GM18873 (cell line): ENCODE data around the gene IFNAR2.
A peak's percentile ranks its signal among the peaks of the same experiment; 100 is the strongest.

ENCODE experiments used
- ATAC-seq: cut with Tn5 transposase; IDR thresholded peaks from one replicate; pipeline ENCODE4 v1.9.1; 2021; ENCODE audit warnings: mild to moderate bottlenecking, moderate library complexity, moderate number of reproducible peaks; ENCODE audit not compliant: unreplicated experiment, low FRiP score

IFNAR2 gene

DNA sequence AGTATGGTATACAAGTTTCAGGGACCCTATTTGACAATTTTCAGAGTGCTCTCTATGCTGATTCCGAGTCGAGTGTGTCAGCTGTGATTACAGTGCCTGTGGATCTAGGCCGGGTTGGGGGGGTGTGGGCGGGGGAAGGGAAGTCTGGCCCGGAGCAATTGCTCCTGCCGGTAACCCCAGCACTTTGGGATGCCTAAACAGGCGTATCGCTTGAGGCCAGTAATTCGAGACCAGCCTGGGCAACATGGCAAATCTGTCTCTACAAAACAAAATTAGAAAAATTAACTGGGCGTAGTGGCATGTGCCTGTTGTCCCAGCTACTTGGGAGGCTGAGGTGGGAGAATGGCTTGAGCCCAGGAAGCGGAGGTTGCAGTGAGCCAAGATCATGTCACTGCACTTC, 34.8 kb downstream of the IFNAR2 start:
- ATAC-seq = no peak

DNA sequence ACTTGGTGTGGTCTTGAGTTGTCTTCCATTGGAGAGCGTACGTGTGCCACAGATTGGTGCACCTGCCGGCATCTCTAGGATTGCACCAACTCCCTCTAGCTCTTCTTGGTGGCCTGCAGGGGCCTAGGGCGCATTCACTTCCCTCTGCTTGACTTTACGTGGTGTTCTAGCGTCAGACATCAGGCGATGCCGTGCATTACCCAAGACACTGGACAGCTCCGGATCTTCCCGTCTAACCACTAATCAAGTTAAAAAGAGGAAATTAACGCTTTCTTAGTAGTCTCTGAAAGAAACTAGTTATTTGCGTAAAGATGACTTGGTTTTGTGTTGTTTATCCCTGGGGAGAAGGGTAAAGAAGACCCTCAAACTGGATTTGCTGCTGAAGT, 35.9 kb downstream of the IFNAR2 start:
- ATAC-seq = peak; percentile 29

DNA sequence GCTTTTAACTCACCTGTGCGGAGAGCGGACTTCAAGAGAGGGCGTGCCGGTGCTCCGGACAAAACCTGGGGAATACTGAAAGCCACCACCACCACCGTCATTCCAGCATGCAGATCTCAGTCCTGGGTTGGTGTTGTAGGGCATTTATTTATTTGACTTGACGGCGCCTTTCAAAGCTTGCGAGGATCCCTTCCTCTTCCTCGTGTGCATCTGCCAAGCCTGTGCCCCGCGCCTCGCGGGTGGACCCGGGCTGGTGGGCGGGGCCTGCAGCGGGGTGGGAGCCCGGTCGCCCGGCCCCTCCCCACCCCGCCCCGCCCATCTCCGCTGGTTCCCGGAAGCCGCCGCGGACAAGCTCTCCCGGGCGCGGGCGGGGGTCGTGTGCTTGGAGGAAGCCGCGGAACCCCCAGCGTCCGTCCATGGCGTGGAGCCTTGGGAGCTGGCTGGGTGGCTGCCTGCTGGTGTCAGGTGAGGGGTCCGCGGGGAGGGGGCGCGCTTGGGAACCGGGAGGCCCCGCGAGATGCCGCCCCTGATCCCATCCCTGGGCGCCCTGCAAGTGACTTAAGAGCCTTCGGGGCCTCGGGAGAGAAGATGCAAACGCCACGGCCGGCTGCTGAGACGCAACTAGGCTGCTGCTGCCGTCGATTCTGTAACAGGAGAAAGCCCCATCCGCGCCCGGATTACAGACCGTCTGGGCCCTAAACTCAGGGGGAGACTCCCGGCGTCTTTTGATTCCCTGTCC, 36.5 kb downstream of the IFNAR2 start, which contains the start of gene IL10RB:
TSS of gene IL10RB (plus strand) at position 318 of the 739 bp plus-strand sequence. CDS start at position 417, 99 bp downstream.
- ATAC-seq = peak; percentile 6

DNA sequence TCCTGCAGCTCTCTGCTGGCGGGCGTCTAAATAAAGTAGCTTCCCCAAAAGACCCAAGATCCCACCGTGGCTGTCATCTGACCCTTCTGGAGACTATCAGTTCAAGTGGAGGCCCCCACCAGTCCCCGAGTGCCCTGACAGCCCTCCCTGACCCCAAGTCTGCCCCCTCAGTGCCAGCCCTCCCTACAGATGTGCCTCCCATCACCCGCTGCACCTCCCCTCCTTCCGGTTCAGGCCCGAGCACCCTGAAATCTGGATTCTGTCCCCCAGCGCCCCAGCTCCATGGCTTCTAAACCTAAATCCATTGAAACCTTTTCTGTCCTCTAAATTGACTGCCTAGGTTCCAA, 37.0 kb downstream of the IFNAR2 start:
- ATAC-seq = no peak

DNA sequence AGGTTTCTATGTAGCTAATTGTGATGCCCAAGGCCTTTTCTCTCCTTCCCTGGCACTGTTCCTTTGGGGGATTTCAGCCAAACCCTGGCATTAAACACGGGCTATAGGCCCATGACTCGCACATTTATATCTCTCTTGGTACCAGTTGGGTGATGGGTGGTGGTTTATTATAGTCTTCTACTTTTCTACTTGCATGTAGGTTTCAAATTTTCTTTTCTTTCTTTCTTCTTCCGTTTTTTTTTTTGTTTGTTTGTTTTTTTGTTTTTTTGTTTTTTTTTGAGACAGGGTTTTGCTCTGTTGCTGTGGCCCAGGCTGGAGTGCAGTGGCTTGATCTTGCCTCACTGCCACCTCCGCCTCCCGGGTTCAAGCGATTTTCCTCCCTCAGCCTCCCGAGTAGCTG, 37.5 kb downstream of the IFNAR2 start:
- ATAC-seq = no peak

DNA sequence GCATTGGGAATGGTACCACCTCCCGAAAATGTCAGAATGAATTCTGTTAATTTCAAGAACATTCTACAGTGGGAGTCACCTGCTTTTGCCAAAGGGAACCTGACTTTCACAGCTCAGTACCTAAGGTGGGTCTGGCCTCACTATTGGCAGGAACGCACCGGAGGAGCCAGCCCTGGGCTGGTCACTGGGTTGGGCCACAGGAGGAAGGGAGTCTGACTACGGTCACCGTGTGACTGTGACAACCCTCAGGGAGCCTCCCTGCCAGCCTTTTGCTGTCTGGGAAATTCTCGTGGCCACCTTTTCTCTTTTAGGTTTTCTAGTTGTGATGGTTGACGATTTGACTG, 38.6 kb downstream of the IFNAR2 start:
- ATAC-seq = peak; percentile 17

DNA sequence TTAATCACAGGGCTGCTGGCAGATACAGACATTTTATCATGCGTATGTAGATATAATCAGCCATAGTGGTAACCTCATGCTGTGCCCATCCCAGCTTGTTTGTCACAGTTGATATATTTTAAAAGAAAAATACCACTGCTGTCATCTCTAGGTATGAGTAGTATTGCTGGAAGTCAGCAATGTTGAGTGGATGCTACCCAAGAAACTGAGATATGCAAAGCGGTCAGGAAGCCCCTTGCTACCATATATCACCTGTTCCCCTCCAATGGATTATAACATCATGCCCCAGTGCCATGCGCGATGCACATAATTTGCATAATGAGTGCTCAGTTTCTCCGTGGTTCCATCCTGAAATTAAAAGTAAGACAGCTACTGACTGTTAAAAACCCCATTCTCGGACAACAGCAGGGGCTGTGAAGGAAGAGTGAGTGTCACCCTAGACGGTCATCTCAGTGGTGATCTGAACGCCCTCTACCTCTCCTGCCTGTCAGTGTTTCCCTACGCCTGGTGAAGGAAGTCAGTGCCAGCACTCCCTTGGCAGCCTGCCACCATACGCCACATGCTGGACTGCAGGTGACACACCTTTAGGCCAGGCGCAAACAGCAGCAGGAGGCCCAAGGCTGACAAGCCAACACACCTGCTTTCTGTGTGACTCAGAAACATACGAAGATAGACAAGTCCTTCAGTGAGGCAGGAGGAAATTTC, 39.2 kb downstream of the IFNAR2 start:
- ATAC-seq = peak; percentile 72

DNA sequence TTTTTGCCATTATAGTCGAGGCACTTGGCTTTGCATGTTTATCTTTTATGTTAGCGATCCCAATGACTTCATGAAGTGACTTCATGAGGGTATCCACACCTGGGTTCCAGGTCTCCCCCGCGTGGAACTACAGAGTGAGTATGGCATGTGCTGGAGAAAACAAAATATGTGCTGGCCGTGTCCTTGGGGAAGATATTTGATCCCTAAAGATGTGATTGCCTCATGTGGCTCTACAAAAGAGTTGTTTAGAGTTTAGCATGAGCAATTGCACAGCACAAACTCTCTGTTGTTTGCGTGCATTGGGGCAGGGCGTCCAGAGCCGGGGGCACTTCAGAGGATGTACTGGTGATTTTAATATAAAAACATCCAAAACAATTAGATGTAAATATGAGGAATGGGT, 41.2 kb downstream of the IFNAR2 start:
- no peak for ATAC-seq

DNA sequence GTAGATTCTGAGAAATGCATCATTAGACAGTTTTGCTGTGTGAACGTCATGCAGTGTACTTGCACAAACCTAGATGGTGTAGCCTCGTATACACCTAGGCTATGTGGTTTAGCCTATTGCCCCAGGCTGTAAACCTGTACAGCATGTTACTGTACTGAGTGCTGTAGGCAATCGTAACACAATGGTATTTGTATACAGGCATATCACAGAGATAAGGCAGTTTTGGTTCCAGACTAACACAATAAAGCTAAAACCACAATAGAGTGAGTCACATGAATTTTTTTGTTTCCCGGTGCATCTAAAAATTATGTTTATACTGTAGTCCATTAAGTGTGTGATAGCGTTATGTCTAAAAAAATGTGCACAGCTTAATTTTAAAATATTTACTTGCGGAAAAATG, 43.3 kb downstream of the IFNAR2 start:
- ATAC-seq = no peak

DNA sequence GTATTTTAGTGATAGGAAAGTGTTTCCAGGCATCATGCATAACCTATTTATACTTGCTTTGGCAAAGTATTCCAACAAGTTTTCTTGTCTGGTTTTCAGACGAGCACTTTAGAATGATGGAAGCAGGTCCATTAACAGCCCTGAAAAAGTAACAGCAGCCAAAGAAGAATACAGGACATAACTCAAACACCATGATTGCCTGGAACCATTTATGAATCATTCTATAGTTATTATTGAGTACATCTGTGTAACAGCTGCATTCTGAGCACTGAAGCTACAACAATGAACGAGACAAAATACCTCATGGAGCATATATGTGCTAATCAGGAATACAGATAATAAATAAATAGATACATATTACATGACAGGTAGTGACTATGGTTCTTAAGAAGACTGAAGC, 49.0 kb downstream of the IFNAR2 start:
- no peak for ATAC-seq

DNA sequence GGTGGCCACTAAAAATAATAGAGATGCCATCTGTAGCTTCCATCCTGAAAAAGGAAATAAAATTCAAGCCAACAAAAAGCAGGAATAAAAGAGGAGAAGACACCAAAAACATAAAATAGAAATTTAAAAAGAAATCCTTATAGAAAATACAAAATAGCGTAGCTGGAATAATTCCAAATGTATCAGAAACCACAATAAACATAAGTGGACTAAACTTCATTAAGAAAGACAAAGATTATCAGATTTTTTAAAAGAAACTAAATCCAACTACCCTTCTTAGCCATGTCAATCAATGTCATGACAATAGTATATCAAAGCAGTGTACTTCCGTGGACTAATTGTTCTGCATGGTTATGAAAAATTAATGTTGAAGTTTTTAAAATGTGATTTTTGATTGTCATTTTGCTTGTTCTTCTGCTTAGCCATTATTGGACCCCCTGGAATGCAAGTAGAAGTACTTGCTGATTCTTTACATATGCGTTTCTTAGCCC, 49.6 kb downstream of the IFNAR2 start:
- ATAC-seq = no peak
